GM12874 (cell line): ENCODE results near the gene EP300.

ENCODE experiments used
- CTCF ChIP-seq: IDR thresholded peaks from 2 replicates; pipeline ENCODE4 v1.5.1; 2011; ENCODE audit warnings: low read depth, mild to moderate bottlenecking, control low read depth, low read length, moderate library complexity; ENCODE audit not compliant: insufficient read depth

EP300 gene

GRCh38 chr22:41216984-41217383, 124.6 kb downstream of the EP300 start:
- TF ChIP-seq CTCF: no peak

- no peak for TF ChIP-seq CTCF
Measured at GRCh38 chr22:41217553-41218157, 125.3 kb downstream of the EP300 start.

GRCh38 chr22:41222846-41223507, 130.6 kb downstream of the EP300 start:
- TF ChIP-seq CTCF: no peak

GRCh38 chr22:41223535-41223934, 131.1 kb downstream of the EP300 start:
- TF ChIP-seq CTCF: no peak

GRCh38 chr22:41226723-41227655, 134.6 kb downstream of the EP300 start:
- no peak for TF ChIP-seq CTCF

- no peak for TF ChIP-seq CTCF
Measured at GRCh38 chr22:41229215-41229614, 136.8 kb downstream of the EP300 start.
